Brain microvascular endothelial cell (primary cell): ENCODE data around the gene DSC1.
A peak's percentile ranks its signal among the peaks of the same experiment; 100 is the strongest.
"Not testable (repeated sequence)": the region's sequence is repeated elsewhere in the genome, so short reads cannot be mapped to it uniquely, and the experiment has no call there.

Experiments used
- DNase-seq: peaks from one replicate; pipeline ENCODE4 v3.0.0-alpha.2; 2020
- H3K27ac ChIP-seq: fragments of 250-450 bp; sonication (Bioruptor Pico); 2 replicates; pipeline ENCODE4 v1.5.1; 2020; ENCODE audit warnings: mild to moderate bottlenecking, moderate library complexity
- H3K27me3 ChIP-seq: fragments of 250-450 bp; sonication (Bioruptor Pico); replicated peaks from 2 replicates; pipeline ENCODE4 v1.5.1; 2020; ENCODE audit warnings: mild to moderate bottlenecking
- H3K36me3 ChIP-seq: fragments of 250-450 bp; sonication (Bioruptor Pico); replicated peaks from 2 replicates; pipeline ENCODE4 v1.5.1; 2020; ENCODE audit warnings: mild to moderate bottlenecking
- H3K4me3 ChIP-seq: 2 replicates; pipeline ENCODE4 v1.5.1; 2011; ENCODE audit warnings: low read depth, mild to moderate bottlenecking, control low read depth, low read length, moderate library complexity
- CTCF ChIP-seq: IDR thresholded peaks from 2 replicates; pipeline ENCODE4 v1.5.1; 2011; ENCODE audit warnings: low read depth, mild to moderate bottlenecking, moderate library complexity, low read length, control low read depth, inconsistent platforms; ENCODE audit errors: missing control alignments
- in situ Hi-C: cut with HindIII; loops from 2 replicates; pipeline ENCODE4 v1.10.0; 2017; ENCODE audit warnings: low sequenced_read_pairs, low pct_ligation_motif_present

The DSC1 gene

GRCh38 chr18:31185186-31185950, 22.7 kb upstream of the DSC1 start:
- in situ Hi-C loops, result no loop called here

GRCh38 chr18:31183302-31183701, 20.6 kb upstream of the DSC1 start:
- no peak for DNase-seq
- Histone ChIP-seq H3K27ac (no peak overlapping the region), H3K27me3 (no peaks in the 10 kb centered on the region), H3K4me3 (no peak overlapping the region), H3K36me3 (no peaks in the 10 kb centered on the region)
- in situ Hi-C loops, result no loop called here
- TF ChIP-seq CTCF, result no peak

More at GRCh38 chr18:31185186-31185950, 22.7 kb upstream of the DSC1 start:
- Histone ChIP-seq H3K4me3 (no peak overlapping the region), H3K27me3 (no peaks in the 10 kb centered on the region), H3K27ac (no peak overlapping the region), H3K36me3 (no peaks in the 10 kb centered on the region)
- TF ChIP-seq CTCF, result no peak
- DNase-seq, result peak; percentile 11

GRCh38 chr18:31177369-31177768, 14.7 kb upstream of the DSC1 start:
- H3K36me3 ChIP-seq, DNase-seq, H3K27ac ChIP-seq, H3K27me3 ChIP-seq, in situ Hi-C loops, H3K4me3 ChIP-seq: not testable (repeated sequence)

GRCh38 chr18:31176531-31176930, 13.9 kb upstream of the DSC1 start:
- H3K4me3 ChIP-seq, result no peak overlapping the region
- no peak overlapping the region for H3K27ac ChIP-seq
- H3K36me3 ChIP-seq, result no peaks in the 10 kb centered on the region
- H3K27me3 ChIP-seq, result no peaks in the 10 kb centered on the region
- no peak for TF ChIP-seq CTCF
- DNase-seq, result peak; percentile 16
- in situ Hi-C loops, result no loop called here

- H3K27me3 ChIP-seq, result no peaks in the 10 kb centered on the region
- no peak overlapping the region for H3K4me3 ChIP-seq
- no peaks in the 10 kb centered on the region for H3K36me3 ChIP-seq
- DNase-seq, result no peak
- no peak for TF ChIP-seq CTCF
- in situ Hi-C loops, result no loop called here
- H3K27ac ChIP-seq, result no peak overlapping the region
Measured at GRCh38 chr18:31171144-31171839, 8.6 kb upstream of the DSC1 start.

- Histone ChIP-seq H3K27me3 (no peaks in the 10 kb centered on the region), H3K27ac (no peak overlapping the region), H3K4me3 (no peak overlapping the region), H3K36me3 (no peaks in the 10 kb centered on the region)
- DNase-seq, result no peak
- in situ Hi-C loops, result no loop called here
- TF ChIP-seq CTCF, result no peak
Measured at GRCh38 chr18:31170335-31170734, 7.7 kb upstream of the DSC1 start.
